Measurements from ENCODE around the gene S100A6.

- no peak for TF ChIP-seq CTCF (IDR thresholded peaks at IDR 0.05; ENCODE audit: borderline replicate concordance, extremely low read depth, low read length, poor library complexity, severe bottlenecking)
- no peak for TF ChIP-seq EZH2 (IDR thresholded peaks at IDR 0.05; ENCODE audit: borderline replicate concordance, low read depth, low read length, severe bottlenecking)
Measured at GRCh38 chr1:153548722-153549688, 13.2 kb upstream of the S100A6 start, which contains the start of gene S100A3.

Data from DND-41 (cell line).